Activated T-cell treated with anti-CD3 and anti-CD28 coated beads for 24 hours (primary cell): ENCODE data around the gene AKAP6.
"Not testable (repeated sequence)": the region's sequence is repeated elsewhere in the genome, so short reads cannot be mapped to it uniquely, and the experiment has no call there.

Experiments used
- DNase-seq: peaks from one replicate; pipeline ENCODE4 v3.0.0-alpha.2; 2020; ENCODE audit warnings: low read depth

Gene AKAP6

GRCh38 chr14:32542507-32542906, 213.4 kb downstream of the AKAP6 start:
- DNase-seq = no peak

GRCh38 chr14:32545095-32545494, 216.0 kb downstream of the AKAP6 start:
- no peak for DNase-seq

- no peak for DNase-seq
Measured at GRCh38 chr14:32545506-32546210, 216.6 kb downstream of the AKAP6 start.

GRCh38 chr14:32546246-32546645, 217.1 kb downstream of the AKAP6 start:
- DNase-seq = no peak

GRCh38 chr14:32552766-32553165, 223.7 kb downstream of the AKAP6 start:
- DNase-seq = no peak

- DNase-seq = no peak
Measured at GRCh38 chr14:32559048-32559447, 229.9 kb downstream of the AKAP6 start.

GRCh38 chr14:32559590-32559989, 230.5 kb downstream of the AKAP6 start:
- no peak for DNase-seq

- peak; percentile 0 for DNase-seq
Measured at GRCh38 chr14:32560209-32560857, 231.2 kb downstream of the AKAP6 start.

GRCh38 chr14:32561520-32561919, 232.4 kb downstream of the AKAP6 start:
- no peak for DNase-seq

- no peak for DNase-seq
Measured at GRCh38 chr14:32564596-32564995, 235.5 kb downstream of the AKAP6 start.

- no peak for DNase-seq
Measured at GRCh38 chr14:32565256-32565655, 236.2 kb downstream of the AKAP6 start.

- no peak for DNase-seq
Measured at GRCh38 chr14:32567543-32568384, 238.7 kb downstream of the AKAP6 start.

GRCh38 chr14:32571551-32571950, 242.5 kb downstream of the AKAP6 start:
- DNase-seq = no peak

GRCh38 chr14:32571995-32572866, 243.1 kb downstream of the AKAP6 start:
- DNase-seq = no peak

- no peak for DNase-seq
Measured at GRCh38 chr14:32572867-32573150, 243.7 kb downstream of the AKAP6 start.

- DNase-seq = no peak
Measured at GRCh38 chr14:32574269-32574668, 245.2 kb downstream of the AKAP6 start.

- DNase-seq = peak; percentile 14
Measured at GRCh38 chr14:32576088-32576795, 247.1 kb downstream of the AKAP6 start.

- DNase-seq = no peak
Measured at GRCh38 chr14:32576977-32577376, 247.9 kb downstream of the AKAP6 start.

GRCh38 chr14:32578181-32578580, 249.1 kb downstream of the AKAP6 start:
- DNase-seq = no peak

GRCh38 chr14:32583427-32583826, 254.3 kb downstream of the AKAP6 start:
- not testable (repeated sequence) for DNase-seq

GRCh38 chr14:32584079-32584478, 255.0 kb downstream of the AKAP6 start:
- DNase-seq = no peak
